GM19238 (cell line): ENCODE measurements around the gene HBG2.
"Not testable (repeated sequence)": the region's sequence is repeated elsewhere in the genome, so short reads cannot be mapped to it uniquely, and the experiment has no call there.

Source experiments
- DNase-seq: peaks from one replicate; pipeline ENCODE4 v3.0.0; 2011; ENCODE audit warnings: low spot score; ENCODE audit not compliant: insufficient read length

The HBG2 gene

GRCh38 chr11:5254646-5255413 is at the start of gene HBG2:
Gene HBG2 (minus strand): TSS chr11:5254781. CDS start chr11:5254728, 53 bp downstream.
- DNase-seq: not testable (repeated sequence)

GRCh38 chr11:5304046-5304445 is 49.5 kb upstream of the HBG2 start:
- no peak for DNase-seq

GRCh38 chr11:5303626-5304025 is 49.0 kb upstream of the HBG2 start:
- no peak for DNase-seq

- DNase-seq: no peak
Measured at GRCh38 chr11:5301846-5302245, 47.3 kb upstream of the HBG2 start, which contains the start of gene OR51B4. Gene OR51B4 (minus strand): TSS chr11:5301946. CDS start chr11:5301946, 0 bp downstream.

GRCh38 chr11:5300251-5300650 is 45.7 kb upstream of the HBG2 start:
- DNase-seq: no peak

GRCh38 chr11:5298451-5298850 is 43.9 kb upstream of the HBG2 start:
- DNase-seq: no peak

- DNase-seq: no peak
Measured at GRCh38 chr11:5297721-5298323, 43.2 kb upstream of the HBG2 start.

GRCh38 chr11:5294342-5294995 is 39.9 kb upstream of the HBG2 start:
- not testable (repeated sequence) for DNase-seq

GRCh38 chr11:5293028-5293427 is 38.4 kb upstream of the HBG2 start:
- no peak for DNase-seq

GRCh38 chr11:5291207-5291838 is 36.7 kb upstream of the HBG2 start:
- peak; percentile 21 for DNase-seq

GRCh38 chr11:5290106-5290505 is 35.5 kb upstream of the HBG2 start:
- DNase-seq: no peak

GRCh38 chr11:5289696-5290095 is 35.1 kb upstream of the HBG2 start:
- no peak for DNase-seq

GRCh38 chr11:5288906-5289550 is 34.4 kb upstream of the HBG2 start:
- DNase-seq: no peak

GRCh38 chr11:5288108-5288905 is 33.7 kb upstream of the HBG2 start:
- DNase-seq: no peak

- DNase-seq: no peak
Measured at GRCh38 chr11:5286901-5287300, 32.3 kb upstream of the HBG2 start.

GRCh38 chr11:5286351-5286750 is 31.8 kb upstream of the HBG2 start:
- DNase-seq: no peak

- DNase-seq: no peak
Measured at GRCh38 chr11:5285703-5286340, 31.2 kb upstream of the HBG2 start.

GRCh38 chr11:5284637-5285036 is 30.1 kb upstream of the HBG2 start:
- DNase-seq: no peak

GRCh38 chr11:5283882-5284281 is 29.3 kb upstream of the HBG2 start:
- no peak for DNase-seq

- no peak for DNase-seq
Measured at GRCh38 chr11:5283086-5283485, 28.5 kb upstream of the HBG2 start.
